Heart left ventricle (tissue), 16 donors: ENCODE data around the gene MYO18B. TPM values are rescaled to one million over a fixed set of nuclear protein-coding genes. Genes with fewer than 3 reads are reported as not detected.
A peak's percentile ranks its signal among the peaks of the same experiment; 100 is the strongest.

ENCODE experiments used
- ATAC-seq, 4 donors: fragments of 200-7000 bp; cut with Tn5 transposase; one replicate each; pipeline ENCODE4 v1.9.1; 2020 to 2022; ENCODE audit warnings: moderate library complexity in 4 of 4, mild to moderate bottlenecking in 3 of 4, moderate number of reproducible peaks in 1 of 4
- DNase-seq, 5 donors: peaks; one replicate each; pipeline ENCODE4 v3.0.0-alpha.2; 2020
- H3K27ac ChIP-seq, 12 donors: fragments of 200-600 bp; sonication (generic) in 4 of 12; one replicate each; pipeline versions ENCODE4 v1.5.0 to v1.8.0; 2016 to 2022; ENCODE audit warnings: mild to moderate bottlenecking in 2 of 12
- H3K27me3 ChIP-seq, 9 donors: fragments of 200-600 bp; sonication (generic) in 2 of 9; one replicate each; pipeline versions ENCODE4 v1.5.1 to v1.8.0; 2016 to 2022; ENCODE audit warnings: mild to moderate bottlenecking in 3 of 9
- H3K36me3 ChIP-seq, 9 donors: fragments of 200-600 bp; sonication (generic) in 2 of 9; one replicate each; pipeline versions ENCODE4 v1.5.0 to v1.8.0; 2018 to 2022; ENCODE audit warnings: mild to moderate bottlenecking in 2 of 9
- H3K4me1 ChIP-seq, 12 donors: fragments of 200-600 bp; sonication (generic) in 4 of 12; one replicate each; pipeline versions ENCODE4 v1.5.0 to v1.8.0; 2016 to 2022; ENCODE audit warnings: mild to moderate bottlenecking in 3 of 12
- H3K4me3 ChIP-seq, 12 donors: fragments of 200-600 bp; sonication (generic) in 4 of 12; one replicate each; pipeline versions ENCODE4 v1.5.0 to v1.8.0; 2017 to 2022; ENCODE audit warnings: mild to moderate bottlenecking in 9 of 12, moderate library complexity in 4 of 12
- H3K9me3 ChIP-seq, 12 donors: fragments of 200-600 bp; sonication (generic) in 4 of 12; one replicate each; pipeline versions ENCODE4 v1.5.0 to v1.8.0; 2016 to 2022; ENCODE audit warnings: mild to moderate bottlenecking in 1 of 12
- POLR2A ChIP-seq, 2 donors: fragments of 450-650 bp; IDR thresholded peaks; one replicate each; pipeline ENCODE4 v1.6.1; 2017; ENCODE audit warnings: antibody characterized with exemption in 2 of 2, mild to moderate bottlenecking in 2 of 2, moderate library complexity in 2 of 2
- WGBS, 4 donors: extraction: QIAGEN DNeasy Blood & Tissue Kit in 2 of 4; methylation state at CpG; one replicate each; pipeline versions ENCODE4 v1.1.5 to v1.1.7; 2013 to 2018; 5-methylcytosine and 5-hydroxymethylcytosine counted together
- intact Hi-C, 10 donors: fragments of 100-400 bp; cut with DNase I; formaldehyde crosslinking; loops; one replicate each; pipeline versions ENCODE4 v1.11.1 to v1.14.2; 2022
- polyA plus RNA-seq, 2 donors: library from polyadenylated mRNA; stranded (reverse); fragments of 200-250 nt; gene quantifications; one replicate each; pipeline ENCODE4 v1.2.3, GENCODE V29; 2013
- total RNA-seq, 9 donors: library from RNA; depleted of rRNA in 2 of 9; stranded (reverse); fragments of >200 nt in 2 of 9; fragmentation: NEBNext Ultra II Directional in 3 of 9; extraction: Animal tissue kit (Norgen Biotek cat#: 25700) in 3 of 9; gene quantifications; one replicate each; pipeline versions ENCODE4 v1.1.0 to v1.2.4, GENCODE V29; 2016 to 2023
- TF ChIP-seq, protein P1 (sequence below), 12 donors: fragments of 200-600 bp; sonication (generic) in 4 of 12; IDR thresholded peaks; one replicate each; pipeline versions ENCODE4 v1.5.0 to v1.8.0; 2018 to 2022; ENCODE audit warnings: antibody characterized with exemption in 12 of 12, mild to moderate bottlenecking in 5 of 12
- donor health status: ischemic (EF 13 %, LVEDD 7.1; RV severe dilation, severe dysfunction).
- donor health status: healthy with polysubstance abuse.
- donor health status: DM: no; HTN: yes; CAD: no.
- donor health status: DM: no; HTN: no; CAD: no.
- donor health status: ischemic (EF 25% LVEDD 6.9; RV normal size, moderate dysfunction).
- donor health status: ischemic (EF 25% LVEDD 5.7; RV mildly dilated, moderate dysfunction).
- donor health status: healthy.
- donor health status: DM: yes; HTN: yes; CAD: no.
- donor health status: ischemic (EF 35%, LVEDD 5.7; RV mildly dilated, moderate dysfunction).
- donor health status: nonischemic (EF 11% LVEDD 7.7; RV severe dilation, severe dysfunction).
- donor health status: DM: yes; HTN: yes; CAD: no.
- donor health status: PGD.
- donor health status: ischemic (EF 29% LVEDD 5.4; RV normal size, mild dysfunction).
- donor health status: nonischemic (EF 23%, LVEDD 6.1; RV moderate dilation, normal function).

MYO18B gene
- total and polyA plus RNA-seq, 11 donors: 140 to 301 (median 193) TPM

DNA sequence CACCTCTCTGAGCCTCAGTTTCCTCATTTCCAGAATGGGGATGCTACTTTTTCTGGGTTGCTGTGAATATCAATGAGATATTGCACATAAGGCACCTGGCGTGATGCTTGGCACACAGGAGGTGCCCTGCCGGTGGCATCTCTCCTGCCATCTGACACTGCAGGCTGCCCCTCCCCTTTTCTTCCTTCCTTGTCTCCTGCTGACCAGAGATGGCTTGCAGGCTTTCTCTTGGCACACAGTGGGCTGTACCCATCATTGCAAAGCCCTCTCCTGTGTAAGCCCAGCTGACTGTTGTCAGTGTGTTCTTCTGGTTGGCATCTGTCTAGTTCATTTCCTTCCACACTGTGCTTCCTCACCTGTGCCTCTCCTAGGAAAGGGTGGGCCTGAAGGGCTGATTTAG lies 91.7 kb downstream of the MYO18B start:
- peaks cover 0 to 26% (median 6%) of the 10 kb centered on the region in 12 donors for H3K4me1 ChIP-seq
- H3K36me3 ChIP-seq: peaks cover 0 to 91% (median 14%) of the 10 kb centered on the region in 9 donors
- peaks cover 0 to 8% (median 0%) of the 10 kb centered on the region in 12 donors for H3K9me3 ChIP-seq
- DNase-seq (no peak), ATAC-seq (no peak)
- no peak overlapping the region for H3K4me3 ChIP-seq
- no peaks in the 10 kb centered on the region for H3K27me3 ChIP-seq
- TF ChIP-seq, protein P1, sequence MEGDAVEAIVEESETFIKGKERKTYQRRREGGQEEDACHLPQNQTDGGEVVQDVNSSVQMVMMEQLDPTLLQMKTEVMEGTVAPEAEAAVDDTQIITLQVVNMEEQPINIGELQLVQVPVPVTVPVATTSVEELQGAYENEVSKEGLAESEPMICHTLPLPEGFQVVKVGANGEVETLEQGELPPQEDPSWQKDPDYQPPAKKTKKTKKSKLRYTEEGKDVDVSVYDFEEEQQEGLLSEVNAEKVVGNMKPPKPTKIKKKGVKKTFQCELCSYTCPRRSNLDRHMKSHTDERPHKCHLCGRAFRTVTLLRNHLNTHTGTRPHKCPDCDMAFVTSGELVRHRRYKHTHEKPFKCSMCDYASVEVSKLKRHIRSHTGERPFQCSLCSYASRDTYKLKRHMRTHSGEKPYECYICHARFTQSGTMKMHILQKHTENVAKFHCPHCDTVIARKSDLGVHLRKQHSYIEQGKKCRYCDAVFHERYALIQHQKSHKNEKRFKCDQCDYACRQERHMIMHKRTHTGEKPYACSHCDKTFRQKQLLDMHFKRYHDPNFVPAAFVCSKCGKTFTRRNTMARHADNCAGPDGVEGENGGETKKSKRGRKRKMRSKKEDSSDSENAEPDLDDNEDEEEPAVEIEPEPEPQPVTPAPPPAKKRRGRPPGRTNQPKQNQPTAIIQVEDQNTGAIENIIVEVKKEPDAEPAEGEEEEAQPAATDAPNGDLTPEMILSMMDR (IDR thresholded peaks at IDR 0.05): no peak
- no peak for TF ChIP-seq POLR2A (IDR thresholded peaks at IDR 0.05)
- intact Hi-C loops: no loop called here
- 57 to 84% (median 82%) methylated on average over 2 of the region's 2 CpGs for WGBS, 4 donors
- peak overlapping the region in 2 of 12 donors; percentile 70 to 75 for H3K27ac ChIP-seq

DNA sequence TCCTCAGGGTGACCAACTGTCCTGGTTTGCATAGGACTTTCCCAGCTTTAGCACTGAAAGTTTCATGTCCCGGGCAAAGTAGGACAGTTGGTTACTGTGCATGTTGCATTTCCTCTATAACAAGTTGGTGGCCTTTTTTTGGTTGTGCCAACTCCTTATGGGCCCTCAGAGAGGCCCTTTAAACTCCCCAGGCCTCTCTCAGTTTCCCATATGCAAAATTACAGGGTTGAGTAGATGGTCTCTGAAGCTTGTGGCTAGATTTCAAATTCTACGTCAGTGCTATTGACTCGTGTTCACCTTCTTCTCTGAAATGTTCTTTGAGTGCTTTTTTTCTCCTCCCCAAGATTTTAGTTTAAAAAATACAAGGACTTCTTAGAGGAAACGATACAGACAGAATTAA lies 92.5 kb downstream of the MYO18B start:
- H3K27me3 ChIP-seq: no peaks in the 10 kb centered on the region
- 81 to 90% (median 82%) methylated on average over 4 of the region's 4 CpGs for WGBS, 4 donors
- peaks cover 0 to 8% (median 0%) of the 10 kb centered on the region in 12 donors for H3K9me3 ChIP-seq
- no peak overlapping the region for H3K4me3 ChIP-seq
- ATAC-seq: no peak
- TF ChIP-seq POLR2A (IDR thresholded peaks at IDR 0.05): no peak
- TF ChIP-seq, protein P1 (IDR thresholded peaks at IDR 0.05): no peak
- peaks cover 0 to 30% (median 6%) of the 10 kb centered on the region in 12 donors for H3K4me1 ChIP-seq
- peaks cover 0 to 83% (median 6%) of the 10 kb centered on the region in 9 donors for H3K36me3 ChIP-seq
- peak overlapping the region in 1 of 12 donors; percentile 75 for H3K27ac ChIP-seq
- no peak for DNase-seq
- intact Hi-C loops: no loop called here

DNA sequence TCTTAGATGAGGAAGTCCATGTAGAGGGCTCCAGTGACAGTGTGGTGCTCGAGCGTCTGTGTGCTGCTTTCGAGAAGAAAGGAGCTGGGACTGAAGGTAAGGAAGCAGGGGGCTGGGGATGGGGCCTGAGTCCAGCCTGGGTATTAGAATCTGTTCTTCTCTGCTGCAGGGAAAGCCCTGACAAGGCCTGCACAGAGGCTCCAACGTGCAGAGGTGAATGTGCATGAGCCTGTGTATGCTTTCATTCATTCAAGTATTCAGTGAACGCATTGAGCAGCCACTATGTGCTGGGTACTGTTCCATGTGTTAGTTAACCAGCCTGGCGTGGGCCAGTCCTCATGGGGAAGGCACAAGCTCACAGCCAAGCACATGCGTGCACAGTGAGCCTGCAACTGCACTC lies 93.4 kb downstream of the MYO18B start:
- intact Hi-C loops: no loop called here
- Histone ChIP-seq H3K9me3 (peaks cover 0 to 3% (median 0%) of the 10 kb centered on the region in 12 donors), H3K36me3 (peaks cover 0 to 78% (median 6%) of the 10 kb centered on the region in 9 donors), H3K27ac (no peak overlapping the region), H3K27me3 (no peaks in the 10 kb centered on the region), H3K4me1 (peaks cover 0 to 33% (median 6%) of the 10 kb centered on the region in 12 donors), H3K4me3 (no peak overlapping the region)
- no peak for ATAC-seq
- no peak for TF ChIP-seq POLR2A (IDR thresholded peaks at IDR 0.05)
- TF ChIP-seq, protein P1 (IDR thresholded peaks at IDR 0.05): no peak
- DNase-seq: no peak
- 68 to 85% (median 74%) methylated on average over 6 to 7 of the region's 7 CpGs for WGBS, 4 donors

DNA sequence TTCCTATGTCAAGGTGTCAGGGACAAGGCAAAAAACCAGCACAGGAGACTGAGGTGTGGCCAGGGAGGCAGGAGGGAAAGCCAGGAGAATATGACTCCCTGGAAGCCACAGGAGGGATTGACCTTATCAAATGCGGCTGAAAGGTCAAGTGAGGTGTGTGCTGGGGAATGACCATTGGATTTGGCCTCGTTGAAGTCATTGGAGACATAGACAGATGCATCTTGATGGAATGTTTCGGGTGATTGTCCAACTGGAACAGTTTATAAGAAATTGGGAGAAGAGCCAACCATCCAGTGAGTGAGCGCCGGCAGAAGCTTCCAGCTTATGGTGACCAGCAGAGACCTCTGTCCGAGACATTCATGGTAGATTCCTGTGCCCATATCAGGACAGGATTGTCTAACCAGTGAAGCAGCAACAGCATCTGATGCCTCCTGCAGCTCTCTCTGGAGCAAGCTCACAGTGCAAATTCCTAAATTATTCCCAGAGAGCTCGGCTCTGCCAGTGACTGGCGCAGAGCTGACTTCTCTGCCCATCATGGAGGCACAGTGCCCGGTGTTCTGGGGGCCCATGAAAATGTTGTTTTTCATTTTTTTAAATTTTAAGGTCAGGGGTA lies 95.4 kb downstream of the MYO18B start:
- H3K36me3 ChIP-seq: peaks cover 0 to 71% (median 6%) of the 10 kb centered on the region in 9 donors

More for the DNA sequence above, 95.4 kb downstream of the MYO18B start:
- Histone ChIP-seq H3K9me3 (no peaks in the 10 kb centered on the region), H3K4me1 (peaks cover 0 to 35% (median 5%) of the 10 kb centered on the region in 12 donors), H3K27me3 (no peaks in the 10 kb centered on the region), H3K4me3 (no peak overlapping the region), H3K27ac (peak overlapping the region in 1 of 12 donors; percentile 26)
- TF ChIP-seq, protein P1 (IDR thresholded peaks at IDR 0.05): no peak
- TF ChIP-seq POLR2A (IDR thresholded peaks at IDR 0.05): no peak
- no peak for DNase-seq
- 64 to 66% (median 64%) methylated on average over 9 of the region's 9 CpGs for WGBS, 4 donors
- peak in 3 of 4 donors; percentile 5 to 34 (median 11) for ATAC-seq
- intact Hi-C loops: no loop called here
